HCT116 (cell line): ENCODE measurements around the gene DNMT1. TPM values are rescaled to one million over a fixed set of nuclear protein-coding genes. Genes with fewer than 3 reads are reported as not detected.

Source experiments
- ATAC-seq: fragments of 200-7000 bp; cut with Tn5 transposase; 2 replicates; pipeline ENCODE4 v1.9.1; 2020; ENCODE audit warnings: mild to moderate bottlenecking, moderate library complexity
- BruUV-seq: library from RNA; stranded (reverse); fragments of 400-500 nt; replicated peaks from 2 replicates; lab custom pipeline; 2021; lab: Mats Ljungman, UMichigan
- CTCF ChIA-PET: fragments of 300-600 bp; sonication (Branson Sonifier 250); formaldehyde crosslinking; loops from one replicate; lab custom pipeline; 2021; ENCODE audit warnings: antibody characterized with exemption; lab: Charles Lee
- POLR2A ChIA-PET: fragments of 300-600, 350-600 bp; sonication (Branson Sonifier 250); formaldehyde crosslinking; loops from one replicate; lab custom pipeline; 2021; ENCODE audit warnings: antibody characterized with exemption; lab: Charles Lee
- RAD21 ChIA-PET, 2 experiments: fragments of 300-600 bp; sonication (Branson Sonifier 250); formaldehyde crosslinking; loops; one replicate each; lab custom pipeline; 2023; ENCODE audit warnings: low total read pairs in 2 of 2; ENCODE audit not compliant: uncharacterized antibody in 2 of 2, unreplicated experiment in 2 of 2, low non-redundant PET in 1 of 2; lab: Charles Lee
- DNase-seq: peaks from one replicate; pipeline ENCODE4 v3.0.0-alpha.2; 2010; ENCODE audit warnings: low read depth, low spot score
- H2AFZ ChIP-seq: fragments of 200-600 bp; shearing (Covaris generic), sonication (generic); 2 replicates; pipeline ENCODE4 v1.6.1; 2017; ENCODE audit warnings: low read depth, mixed run types, mixed read lengths, antibody characterized with exemption, low read length; ENCODE audit not compliant: poor library complexity, severe bottlenecking
- H3K27ac ChIP-seq: 2 replicates; pipeline ENCODE4 v1.5.1; 2012; ENCODE audit warnings: low read depth, low read length
- H3K27me3 ChIP-seq: fragments of 200-600 bp; sonication (generic); 2 replicates; pipeline ENCODE4 v1.6.1; 2016; ENCODE audit warnings: mixed run types, low read length, mixed read lengths; ENCODE audit not compliant: insufficient read depth
- H3K36me3 ChIP-seq, 2 experiments: fragments of 200-500 bp in 1 of 2; fragments of 200-600 bp in 1 of 2; sonication (Bioruptor generic) in 1 of 2; sonication (generic) in 1 of 2; 2 replicates each; pipeline versions ENCODE4 v1.5.1 to v1.6.1; 2014 to 2016; ENCODE audit warnings: low read length in 2 of 2, inconsistent platforms in 1 of 2, mixed read lengths in 1 of 2, mixed run types in 1 of 2; ENCODE audit not compliant: insufficient read depth in 2 of 2, control insufficient read depth in 1 of 2
- H3K4me1 ChIP-seq, 2 experiments: fragments of 200-600 bp in 1 of 2; sonication (generic) in 1 of 2; 2 replicates each; pipeline versions ENCODE4 v1.5.1 to v1.6.1; 2012 to 2017; ENCODE audit warnings: low read length in 2 of 2, inconsistent platforms in 1 of 2, mild to moderate bottlenecking in 1 of 2, mixed read lengths in 1 of 2, mixed run types in 1 of 2, moderate library complexity in 1 of 2; ENCODE audit not compliant: insufficient read depth in 2 of 2, control insufficient read depth in 1 of 2
- H3K4me2 ChIP-seq: fragments of 200-600 bp; sonication (generic); 2 replicates; pipeline ENCODE4 v1.6.1; 2017; ENCODE audit warnings: mixed run types, low read length, mixed read lengths
- H3K4me3 ChIP-seq, 2 experiments: fragments of 200-600 bp in 1 of 2; sonication (generic) in 1 of 2; replicated peaks in 1 of 2; 2 replicates each; pipeline ENCODE4 v1.5.1; 2011 to 2016; ENCODE audit warnings: low read length in 2 of 2, control low read depth in 1 of 2, low read depth in 1 of 2, mild to moderate bottlenecking in 1 of 2, mixed read lengths in 1 of 2, mixed run types in 1 of 2
- H3K79me2 ChIP-seq: fragments of 200-600 bp; sonication (generic); 2 replicates; pipeline ENCODE4 v1.6.1; 2017; ENCODE audit warnings: mild to moderate bottlenecking, mixed run types, low read length, moderate library complexity, mixed read lengths; ENCODE audit not compliant: insufficient read depth
- H3K9ac ChIP-seq: fragments of 200-600 bp; sonication (generic); 2 replicates; pipeline ENCODE4 v1.6.1; 2016; ENCODE audit warnings: low read length, mixed read lengths
- H3K9me2 ChIP-seq: fragments of 200-600 bp; sonication (generic), shearing (Covaris generic); 2 replicates; pipeline ENCODE4 v1.6.1; 2017; ENCODE audit warnings: mixed run types, mild to moderate bottlenecking, moderate library complexity; ENCODE audit not compliant: insufficient read depth
- H3K9me3 ChIP-seq, 2 experiments: fragments of 200-500 bp in 1 of 2; fragments of 200-600 bp in 1 of 2; sonication (Bioruptor generic) in 1 of 2; sonication (generic) in 1 of 2; 2 replicates each; pipeline ENCODE4 v1.6.1; 2014 to 2017; ENCODE audit warnings: low read length in 2 of 2, mixed read lengths in 2 of 2, inconsistent platforms in 1 of 2, low read depth in 1 of 2, mild to moderate bottlenecking in 1 of 2, mixed run types in 1 of 2, moderate library complexity in 1 of 2; ENCODE audit not compliant: control insufficient read depth in 1 of 2, insufficient read depth in 1 of 2
- H4K20me1 ChIP-seq: fragments of 200-600 bp; sonication (generic), shearing (Covaris generic); 2 replicates; pipeline ENCODE4 v1.6.1; 2017; ENCODE audit warnings: mixed run types, mild to moderate bottlenecking, moderate library complexity; ENCODE audit not compliant: insufficient read depth
- CTCF ChIP-seq, 3 experiments: fragments of 200-600 bp in 1 of 3; sonication (generic) in 1 of 3; IDR thresholded peaks in 2 of 3; conservative IDR thresholded peaks in 1 of 3; 2 replicates each; pipeline ENCODE4 v1.5.1; 2012 to 2017; ENCODE audit warnings: low read depth in 2 of 3, low read length in 2 of 3, antibody characterized with exemption in 1 of 3, borderline replicate concordance in 1 of 3, control low read depth in 1 of 3, mild to moderate bottlenecking in 1 of 3, mixed read lengths in 1 of 3, mixed run types in 1 of 3, moderate library complexity in 1 of 3; ENCODE audit not compliant: insufficient read depth in 1 of 3
- EGR1 ChIP-seq: IDR thresholded peaks from 2 replicates; pipeline ENCODE4 v1.6.1; 2012; ENCODE audit warnings: low read depth
- JUND ChIP-seq: IDR thresholded peaks from 2 replicates; pipeline ENCODE4 v1.6.1; 2012
- ZNF274 ChIP-seq: fragments of 200-500 bp; sonication (Bioruptor generic); IDR thresholded peaks from 2 replicates; pipeline ENCODE4 v1.6.1; 2014; ENCODE audit warnings: mild to moderate bottlenecking, low read depth, low read length, inconsistent platforms
- intact Hi-C: fragments of 100-400 bp; cut with micrococcal nuclease; formaldehyde crosslinking; loops from 2 replicates; pipeline ENCODE4 v1.10.0; 2022
- total RNA-seq: library from RNA; stranded (reverse); gene quantifications from one replicate; pipeline ENCODE4 v1.2.1, GENCODE V29; 2021; ENCODE audit not compliant: unreplicated experiment

Gene DNMT1
- total RNA-seq, 1 experiment from 2014 or later = 235 TPM

- CTCF ChIA-PET = interaction anchor here (0.7 to 2.0 kb wide), 5 partner anchors 9 to 233 kb away, joined by 3 to 9 read pairs (median 5); no protein-coding TSS in a partner anchor
Observed at GRCh38 chr19:10100163-10100785, 94.5 kb downstream of the DNMT1 start.

More at GRCh38 chr19:10100163-10100785, 94.5 kb downstream of the DNMT1 start:
- BruUV-seq = no TSS peak
- no peak overlapping the region for H2AFZ ChIP-seq
- intact Hi-C loops = no loop called here
- no peaks in the 10 kb centered on the region for H3K27me3 ChIP-seq
- POLR2A ChIA-PET = interaction anchor here (0.7 kb wide), 1 partner anchor 66 kb away, joined by 4 read pairs; no protein-coding TSS in a partner anchor
- H3K9ac ChIP-seq = no peak overlapping the region
- ATAC-seq (no peak), DNase-seq (no peak)
- RAD21 ChIA-PET = interaction anchor here in 1 of 2 experiments (0.8 kb wide), 1 partner anchor 168 kb away, joined by 4 read pairs; no protein-coding TSS in a partner anchor
- H3K79me2 ChIP-seq = no peaks in the 10 kb centered on the region
- no peaks in the 10 kb centered on the region for H4K20me1 ChIP-seq
- no peaks in the 10 kb centered on the region for H3K9me2 ChIP-seq
- no peak overlapping the region for H3K4me3 ChIP-seq
- no peak overlapping the region for H3K27ac ChIP-seq
- no peaks in the 10 kb centered on the region for H3K9me3 ChIP-seq
- TF ChIP-seq JUND = no peak
- no peak for TF ChIP-seq EGR1
- TF ChIP-seq ZNF274 = no peak
- no peak for TF ChIP-seq CTCF (IDR thresholded peaks at IDR 0.05 in 2 of 3, conservative IDR thresholded peaks at IDR 0.05 in 1 of 3; ENCODE audit: borderline replicate concordance in 1 of 3, insufficient read depth in 1 of 3, low read depth in 2 of 3, low read length in 2 of 3)
- H3K4me2 ChIP-seq = no peak overlapping the region
- H3K4me1 ChIP-seq = peaks cover 11 to 17% of the 10 kb centered on the region in 2 experiments
- H3K36me3 ChIP-seq = no peaks in the 10 kb centered on the region
